Endothelial cell of umbilical vein (primary cell): ENCODE results near the gene DGKI.

Source experiments
- EZH2 ChIP-seq: IDR thresholded peaks from 2 replicates; pipeline ENCODE4 v1.6.1; 2012; ENCODE audit warnings: borderline replicate concordance, low read depth, mild to moderate bottlenecking, moderate library complexity, low read length, inconsistent platforms; ENCODE audit not compliant: severe bottlenecking
- POLR2AphosphoS5 ChIP-seq: IDR thresholded peaks from 2 replicates; pipeline ENCODE4 v1.6.1; 2012; ENCODE audit warnings: low read depth, mild to moderate bottlenecking, control low read depth, low read length, moderate library complexity; ENCODE audit not compliant: insufficient read depth
- TF ChIP-seq, protein P1 (sequence below), 2 donors: IDR thresholded peaks; 1 replicate in 1 of 2; 2 replicates in 1 of 2; pipeline ENCODE4 v1.5.1; 2011; ENCODE audit warnings: low read length in 2 of 2, mild to moderate bottlenecking in 2 of 2, moderate library complexity in 2 of 2, control low read depth in 1 of 2, inconsistent platforms in 1 of 2, low read depth in 1 of 2; ENCODE audit not compliant: insufficient read depth in 1 of 2; ENCODE audit errors: extremely low read depth in 1 of 2
- TF ChIP-seq, protein P2 (sequence below): IDR thresholded peaks from 2 replicates; pipeline ENCODE4 v1.6.1; 2011; ENCODE audit not compliant: insufficient read depth, insufficient read length

DNA sequence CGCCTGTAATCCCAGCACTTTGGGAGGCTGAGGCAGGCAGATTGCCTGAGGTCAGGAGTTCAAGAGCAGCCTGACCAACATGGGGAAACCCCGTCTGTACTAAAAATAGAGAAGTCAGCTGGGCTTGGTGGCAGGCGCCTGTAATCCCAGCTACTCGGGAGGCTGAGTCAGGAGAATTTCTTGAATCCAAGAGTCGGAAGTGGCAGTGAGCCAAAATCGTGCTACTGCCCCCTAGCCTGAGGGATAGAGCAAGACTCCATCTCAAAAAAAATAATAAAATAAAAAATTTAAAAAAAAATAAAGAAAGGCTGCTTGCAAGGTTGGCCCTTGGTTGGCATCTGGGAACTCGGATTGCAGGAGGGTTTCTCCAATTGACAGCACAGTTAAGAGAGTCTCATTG, 221.6 kb downstream of the DGKI start:
- TF ChIP-seq, protein P1, sequence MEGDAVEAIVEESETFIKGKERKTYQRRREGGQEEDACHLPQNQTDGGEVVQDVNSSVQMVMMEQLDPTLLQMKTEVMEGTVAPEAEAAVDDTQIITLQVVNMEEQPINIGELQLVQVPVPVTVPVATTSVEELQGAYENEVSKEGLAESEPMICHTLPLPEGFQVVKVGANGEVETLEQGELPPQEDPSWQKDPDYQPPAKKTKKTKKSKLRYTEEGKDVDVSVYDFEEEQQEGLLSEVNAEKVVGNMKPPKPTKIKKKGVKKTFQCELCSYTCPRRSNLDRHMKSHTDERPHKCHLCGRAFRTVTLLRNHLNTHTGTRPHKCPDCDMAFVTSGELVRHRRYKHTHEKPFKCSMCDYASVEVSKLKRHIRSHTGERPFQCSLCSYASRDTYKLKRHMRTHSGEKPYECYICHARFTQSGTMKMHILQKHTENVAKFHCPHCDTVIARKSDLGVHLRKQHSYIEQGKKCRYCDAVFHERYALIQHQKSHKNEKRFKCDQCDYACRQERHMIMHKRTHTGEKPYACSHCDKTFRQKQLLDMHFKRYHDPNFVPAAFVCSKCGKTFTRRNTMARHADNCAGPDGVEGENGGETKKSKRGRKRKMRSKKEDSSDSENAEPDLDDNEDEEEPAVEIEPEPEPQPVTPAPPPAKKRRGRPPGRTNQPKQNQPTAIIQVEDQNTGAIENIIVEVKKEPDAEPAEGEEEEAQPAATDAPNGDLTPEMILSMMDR (IDR thresholded peaks at IDR 0.05; ENCODE audit: extremely low read depth in 1 of 2, insufficient read depth in 1 of 2, low read depth in 1 of 2, low read length in 2 of 2), result no peak
- TF ChIP-seq POLR2AphosphoS5, result no peak
- TF ChIP-seq, protein P2, sequence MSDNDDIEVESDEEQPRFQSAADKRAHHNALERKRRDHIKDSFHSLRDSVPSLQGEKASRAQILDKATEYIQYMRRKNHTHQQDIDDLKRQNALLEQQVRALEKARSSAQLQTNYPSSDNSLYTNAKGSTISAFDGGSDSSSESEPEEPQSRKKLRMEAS, result no peak
- TF ChIP-seq EZH2, result no peak
